ENCODE results near the gene FAM3A. TPM values are rescaled to one million over a fixed set of nuclear protein-coding genes. Genes with fewer than 3 reads are reported as not detected.

FAM3A gene
- total RNA-seq, 1 experiment from 2014 or later, result 69.2 TPM

DNA sequence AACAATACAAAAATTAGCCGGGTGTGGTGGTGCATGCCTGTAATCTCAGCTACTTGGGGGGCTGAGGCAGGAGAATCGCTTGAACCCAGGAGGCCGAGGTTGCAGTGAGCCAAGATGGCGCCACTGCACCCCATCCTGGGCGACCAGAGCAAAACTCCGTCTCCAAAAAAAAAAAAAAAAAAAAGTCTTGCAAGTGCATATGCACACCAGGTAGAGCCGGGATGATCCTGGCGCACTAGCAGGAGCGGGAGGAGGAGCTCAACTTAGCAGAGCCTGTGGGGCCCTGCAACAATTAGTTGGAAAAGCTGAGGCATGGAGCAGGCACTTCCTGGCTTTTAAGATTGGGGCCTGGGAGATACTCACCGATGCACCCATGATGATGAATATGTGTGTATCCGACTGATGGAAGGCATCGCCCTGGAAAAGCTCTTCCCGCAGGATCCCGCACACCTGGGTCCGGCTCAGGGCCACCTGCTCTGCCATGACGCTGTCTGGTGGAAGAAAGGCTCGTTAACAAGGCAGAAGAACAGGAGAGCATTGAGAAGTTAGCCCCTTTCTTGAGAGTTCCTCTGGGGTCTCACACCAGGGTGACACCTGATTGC lies 29.7 kb upstream of the FAM3A start:
- CTCF ChIA-PET, result no interaction called here
- Histone ChIP-seq H3K27me3 (ENCODE audit: low read length) (no peaks in the 10 kb centered on the region), H2AFZ (ENCODE audit: low read length) (no peak overlapping the region), H3K4me3 (ENCODE audit: low read length) (peak overlapping the region; percentile 86), H3F3A (ENCODE audit: low read length, unreplicated experiment) (no peaks in the 10 kb centered on the region), H4K20me1 (ENCODE audit: low read length) (no peaks in the 10 kb centered on the region), H3K27ac (ENCODE audit: low read length) (peak overlapping the region; percentile 95; the same call in 1 of the 2 replicates), H3K4me2 (ENCODE audit: low read length) (peak overlapping the region; percentile 88), H3K79me2 (ENCODE audit: low read length) (peaks cover 76% of the 10 kb centered on the region), H3K9me3 (ENCODE audit: low read length) (no peaks in the 10 kb centered on the region), H3K9me2 (replicated peaks; ENCODE audit: low read length) (no peaks in the 10 kb centered on the region), H3K36me3 (ENCODE audit: low read depth, low read length) (0 out of 2 replicates have a peak, but pooled peaks cover 2% of the 10 kb centered on the region), H3K9ac (ENCODE audit: low read length) (peak overlapping the region; percentile 87; the same call in 1 of the 2 replicates), H3K4me1 (ENCODE audit: insufficient read depth, low read length) (peaks cover 56% of the 10 kb centered on the region)
- no TSS peak for BruUV-seq (replicated peaks)
- no peak for DNase-seq
- no peak for ATAC-seq
- TF ChIP-seq EZH2phosphoT487 (IDR thresholded peaks at IDR 0.05; ENCODE audit: borderline replicate concordance, low read length) (no peak), EZH2 (IDR thresholded peaks at IDR 0.05; ENCODE audit: low read length, unreplicated experiment) (no peak)
- TF ChIP-seq, protein P1, sequence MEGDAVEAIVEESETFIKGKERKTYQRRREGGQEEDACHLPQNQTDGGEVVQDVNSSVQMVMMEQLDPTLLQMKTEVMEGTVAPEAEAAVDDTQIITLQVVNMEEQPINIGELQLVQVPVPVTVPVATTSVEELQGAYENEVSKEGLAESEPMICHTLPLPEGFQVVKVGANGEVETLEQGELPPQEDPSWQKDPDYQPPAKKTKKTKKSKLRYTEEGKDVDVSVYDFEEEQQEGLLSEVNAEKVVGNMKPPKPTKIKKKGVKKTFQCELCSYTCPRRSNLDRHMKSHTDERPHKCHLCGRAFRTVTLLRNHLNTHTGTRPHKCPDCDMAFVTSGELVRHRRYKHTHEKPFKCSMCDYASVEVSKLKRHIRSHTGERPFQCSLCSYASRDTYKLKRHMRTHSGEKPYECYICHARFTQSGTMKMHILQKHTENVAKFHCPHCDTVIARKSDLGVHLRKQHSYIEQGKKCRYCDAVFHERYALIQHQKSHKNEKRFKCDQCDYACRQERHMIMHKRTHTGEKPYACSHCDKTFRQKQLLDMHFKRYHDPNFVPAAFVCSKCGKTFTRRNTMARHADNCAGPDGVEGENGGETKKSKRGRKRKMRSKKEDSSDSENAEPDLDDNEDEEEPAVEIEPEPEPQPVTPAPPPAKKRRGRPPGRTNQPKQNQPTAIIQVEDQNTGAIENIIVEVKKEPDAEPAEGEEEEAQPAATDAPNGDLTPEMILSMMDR (conservative IDR thresholded peaks at IDR 0.05; ENCODE audit: low read depth, low read length), result no peak
- intact Hi-C loops (cut with micrococcal nuclease), result no loop called here
- POLR2A ChIA-PET (ENCODE audit: unreplicated experiment), result no interaction called here

- Histone ChIP-seq H3K36me3 (ENCODE audit: low read depth, low read length) (0 out of 2 replicates have a peak, but pooled peaks cover 6% of the 10 kb centered on the region), H2AFZ (ENCODE audit: low read length) (no peak overlapping the region), H4K20me1 (ENCODE audit: low read length) (no peaks in the 10 kb centered on the region), H3K27me3 (ENCODE audit: low read length) (no peaks in the 10 kb centered on the region), H3K79me2 (ENCODE audit: low read length) (peaks cover 71% of the 10 kb centered on the region), H3K27ac (ENCODE audit: low read length) (peak overlapping the region; percentile 96), H3K4me3 (ENCODE audit: low read length) (peak overlapping the region; percentile 32; the same call in 1 of the 2 replicates), H3K4me1 (ENCODE audit: insufficient read depth, low read length) (peaks cover 50% of the 10 kb centered on the region), H3K9me2 (replicated peaks; ENCODE audit: low read length) (no peaks in the 10 kb centered on the region), H3K9ac (ENCODE audit: low read length) (peak overlapping the region; percentile 75), H3K4me2 (ENCODE audit: low read length) (peak overlapping the region; percentile 68), H3K9me3 (ENCODE audit: low read length) (no peaks in the 10 kb centered on the region), H3F3A (ENCODE audit: low read length, unreplicated experiment) (no peaks in the 10 kb centered on the region)
- ATAC-seq, result no peak
- POLR2A ChIA-PET (ENCODE audit: unreplicated experiment), result no interaction called here
- no peak for DNase-seq
- CTCF ChIA-PET, result no interaction called here
- TF ChIP-seq, protein P1 (conservative IDR thresholded peaks at IDR 0.05; ENCODE audit: low read depth, low read length), result no peak
- TF ChIP-seq EZH2 (IDR thresholded peaks at IDR 0.05; ENCODE audit: low read length, unreplicated experiment), result no peak
- no peak for TF ChIP-seq EZH2phosphoT487 (IDR thresholded peaks at IDR 0.05; ENCODE audit: borderline replicate concordance, low read length)
- BruUV-seq (replicated peaks), result no TSS peak
- intact Hi-C loops (cut with micrococcal nuclease), result no loop called here
Measured at GRCh38 chrX:154542723-154543424, 26.8 kb upstream of the FAM3A start.
